SIG-M5 treated with dmso at 0.1 percent for 504 hours (cell line): ENCODE data around the gene HOXD11.

Source experiments
- DNase-seq: peaks from one replicate; lab custom pipeline; 2025; ENCODE audit not compliant: unreplicated experiment; lab: John Stamatoyannopoulos, UW

Gene HOXD11

GRCh38 chr2:176147210-176147799 lies 40.2 kb downstream of the HOXD11 start:
- DNase-seq, result no peak

DNA sequence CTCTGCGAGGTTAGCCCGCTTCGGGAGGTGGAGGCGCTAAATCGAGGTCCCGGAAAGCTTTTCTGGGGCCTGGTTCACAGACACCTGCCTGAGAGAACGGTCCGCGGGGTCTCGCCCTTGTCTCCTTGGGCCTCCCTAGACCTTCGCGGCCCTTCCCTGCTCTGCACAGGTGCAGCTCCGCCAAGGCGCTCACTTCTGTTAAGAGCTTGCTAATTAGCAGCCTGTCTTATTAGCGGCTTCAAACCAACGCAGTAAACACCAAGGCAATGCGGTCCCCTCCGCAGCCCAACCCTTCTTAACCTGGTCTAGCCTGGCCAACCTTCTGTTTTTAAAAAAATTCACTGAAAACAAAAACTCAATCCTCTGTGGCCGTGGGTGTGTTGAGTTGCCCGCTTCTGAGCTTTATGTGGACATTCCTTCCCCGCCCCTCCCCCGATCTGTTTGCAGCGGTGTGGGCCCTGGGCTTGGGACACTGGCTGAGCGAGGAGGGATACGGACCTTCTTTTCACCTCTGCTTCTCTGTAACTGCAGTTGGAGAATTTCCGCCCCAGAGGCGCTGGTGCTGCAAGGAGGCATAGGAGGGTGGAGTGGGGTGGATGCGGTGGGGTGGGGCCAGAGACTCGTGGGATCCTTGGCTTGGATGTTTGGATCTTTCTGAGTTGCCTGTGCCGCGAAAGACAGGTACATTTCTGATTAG lies 40.9 kb downstream of the HOXD11 start:
- DNase-seq, result no peak

DNA sequence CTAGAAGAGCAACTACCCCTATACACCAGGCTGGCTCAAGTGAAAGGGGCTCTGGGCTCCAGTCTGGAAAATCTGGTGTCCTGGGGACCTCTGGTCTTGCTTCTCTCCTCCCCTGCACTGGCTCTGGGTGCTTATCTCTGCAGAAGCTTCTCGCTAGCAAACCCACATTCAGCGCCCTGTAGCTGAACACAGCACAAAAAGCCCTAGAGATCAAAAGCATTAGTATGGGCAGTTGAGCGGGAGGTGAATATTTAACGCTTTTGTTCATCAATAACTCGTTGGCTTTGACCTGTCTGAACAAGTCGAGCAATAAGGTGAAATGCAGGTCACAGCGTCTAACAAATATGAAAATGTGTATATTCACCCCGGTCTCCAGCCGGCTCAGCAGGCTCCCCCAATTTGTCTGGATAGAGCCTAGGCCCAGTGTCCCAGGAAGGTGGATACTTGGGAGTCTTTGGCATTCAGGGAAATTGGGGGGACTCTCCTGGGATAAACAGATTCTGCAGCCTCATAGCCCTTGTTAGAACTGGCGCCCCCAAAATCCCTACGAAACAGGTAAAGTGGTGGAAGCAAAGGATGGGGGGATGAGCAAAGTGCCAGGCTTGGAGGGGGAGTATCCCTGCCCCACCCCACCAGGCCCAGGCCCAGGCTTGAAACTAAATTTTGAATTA lies 41.8 kb downstream of the HOXD11 start:
- no peak for DNase-seq

- no peak for DNase-seq
Measured at GRCh38 chr2:176149481-176149938, 42.4 kb downstream of the HOXD11 start.

DNA sequence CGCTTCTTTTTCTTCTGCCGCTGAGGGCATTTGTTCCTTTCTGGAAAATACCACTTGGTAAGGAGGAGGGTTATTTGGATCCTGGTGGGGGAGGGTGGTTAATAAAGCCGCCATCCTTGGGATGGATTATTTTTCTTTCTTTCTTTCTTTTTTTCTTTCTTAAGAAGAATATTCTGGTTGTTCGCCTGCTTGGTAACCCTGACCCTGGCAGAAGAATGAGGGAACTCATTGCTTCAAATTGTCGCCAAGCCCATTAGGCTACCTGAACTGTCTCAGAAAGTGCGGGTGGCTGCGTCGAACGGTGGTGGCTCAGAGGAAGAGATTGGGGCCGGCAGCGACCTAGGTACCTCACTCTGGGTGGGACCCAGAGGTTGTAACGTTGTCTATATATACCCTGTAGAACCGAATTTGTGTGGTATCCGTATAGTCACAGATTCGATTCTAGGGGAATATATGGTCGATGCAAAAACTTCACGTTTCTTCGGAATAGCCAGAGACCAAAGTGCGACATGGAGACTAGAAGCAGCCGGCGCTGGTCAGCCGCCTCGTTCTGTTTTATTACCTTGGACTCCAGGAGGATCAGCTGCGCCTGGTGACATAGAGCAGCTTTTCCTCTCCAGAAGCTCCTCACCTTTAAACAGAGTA lies 43.0 kb downstream of the HOXD11 start:
- no peak for DNase-seq

DNA sequence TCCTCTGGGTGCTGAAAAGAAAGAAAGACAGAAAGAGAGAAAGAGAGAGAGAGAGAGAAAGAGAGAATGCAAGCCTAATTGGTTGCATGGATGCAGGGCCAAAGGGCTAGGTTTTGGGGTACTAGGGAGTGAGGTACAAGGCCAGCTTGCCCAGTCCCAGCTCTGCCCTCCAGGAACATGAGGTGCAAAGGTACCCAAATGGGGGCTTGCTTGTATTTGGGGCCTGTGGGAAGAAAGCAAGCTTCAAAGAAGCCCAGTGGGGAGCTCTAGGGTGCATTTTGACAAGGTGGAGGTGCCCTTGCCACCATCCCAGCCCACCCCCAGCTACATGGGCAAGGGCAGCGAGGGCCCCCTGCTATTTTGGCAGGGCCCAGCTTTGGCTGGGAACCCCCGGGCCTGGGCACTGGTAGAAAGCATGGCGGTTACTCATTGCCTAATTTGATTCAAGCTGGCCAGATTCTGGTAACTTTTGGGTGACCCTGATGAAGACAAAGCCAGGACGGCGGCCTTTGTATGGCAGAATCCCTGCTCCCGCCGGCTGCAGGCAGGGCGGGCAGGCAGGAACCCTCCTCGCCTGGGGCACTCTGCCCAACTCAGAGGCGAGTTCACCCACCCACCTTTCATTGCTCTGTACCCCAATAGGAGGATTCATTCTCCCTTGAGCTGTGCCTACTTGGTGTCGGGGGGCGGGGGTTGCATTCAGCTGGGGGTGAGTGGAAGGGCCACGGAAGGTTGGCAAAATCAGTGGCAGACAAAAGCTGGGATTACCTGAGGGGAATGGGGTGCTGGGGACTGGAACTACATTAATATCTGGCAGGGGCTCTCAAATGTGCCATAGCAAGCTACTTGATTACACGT lies 43.7 kb downstream of the HOXD11 start:
- no peak for DNase-seq

DNA sequence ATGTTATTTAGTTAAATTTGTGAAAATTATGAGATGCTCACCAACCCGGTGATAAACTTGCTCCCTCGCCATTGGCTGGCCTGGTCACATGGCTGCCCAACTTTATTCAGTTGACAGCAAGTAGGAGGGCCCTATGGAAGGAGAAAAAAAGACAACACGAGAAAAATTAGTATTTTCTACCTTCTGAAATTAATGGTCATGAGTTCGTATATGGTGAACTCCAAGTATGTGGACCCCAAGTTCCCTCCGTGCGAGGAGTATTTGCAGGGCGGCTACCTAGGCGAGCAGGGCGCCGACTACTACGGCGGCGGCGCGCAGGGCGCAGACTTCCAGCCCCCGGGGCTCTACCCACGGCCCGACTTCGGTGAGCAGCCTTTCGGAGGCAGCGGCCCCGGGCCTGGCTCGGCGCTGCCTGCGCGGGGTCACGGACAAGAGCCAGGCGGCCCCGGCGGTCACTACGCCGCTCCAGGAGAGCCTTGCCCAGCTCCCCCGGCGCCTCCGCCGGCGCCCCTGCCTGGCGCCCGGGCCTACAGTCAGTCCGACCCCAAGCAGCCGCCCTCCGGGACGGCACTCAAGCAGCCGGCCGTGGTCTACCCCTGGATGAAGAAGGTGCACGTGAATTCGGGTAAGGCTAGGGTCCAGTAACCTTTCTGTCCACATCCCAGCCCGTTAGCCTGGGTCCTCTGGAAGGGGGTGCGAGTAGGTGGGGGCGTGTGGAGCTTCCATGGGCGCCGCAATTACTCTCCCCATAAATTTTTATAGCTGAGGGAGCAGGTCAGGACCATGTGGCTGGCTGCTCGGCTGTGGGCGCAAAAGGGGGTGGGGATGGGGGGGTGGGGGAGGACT lies 44.6 kb downstream of the HOXD11 start, which contains the start of gene HOXD4:
HOXD4 (plus strand) TSS at position 109 of the 846 bp plus-strand sequence; CDS start at position 193, 84 bp downstream.
- no peak for DNase-seq

DNA sequence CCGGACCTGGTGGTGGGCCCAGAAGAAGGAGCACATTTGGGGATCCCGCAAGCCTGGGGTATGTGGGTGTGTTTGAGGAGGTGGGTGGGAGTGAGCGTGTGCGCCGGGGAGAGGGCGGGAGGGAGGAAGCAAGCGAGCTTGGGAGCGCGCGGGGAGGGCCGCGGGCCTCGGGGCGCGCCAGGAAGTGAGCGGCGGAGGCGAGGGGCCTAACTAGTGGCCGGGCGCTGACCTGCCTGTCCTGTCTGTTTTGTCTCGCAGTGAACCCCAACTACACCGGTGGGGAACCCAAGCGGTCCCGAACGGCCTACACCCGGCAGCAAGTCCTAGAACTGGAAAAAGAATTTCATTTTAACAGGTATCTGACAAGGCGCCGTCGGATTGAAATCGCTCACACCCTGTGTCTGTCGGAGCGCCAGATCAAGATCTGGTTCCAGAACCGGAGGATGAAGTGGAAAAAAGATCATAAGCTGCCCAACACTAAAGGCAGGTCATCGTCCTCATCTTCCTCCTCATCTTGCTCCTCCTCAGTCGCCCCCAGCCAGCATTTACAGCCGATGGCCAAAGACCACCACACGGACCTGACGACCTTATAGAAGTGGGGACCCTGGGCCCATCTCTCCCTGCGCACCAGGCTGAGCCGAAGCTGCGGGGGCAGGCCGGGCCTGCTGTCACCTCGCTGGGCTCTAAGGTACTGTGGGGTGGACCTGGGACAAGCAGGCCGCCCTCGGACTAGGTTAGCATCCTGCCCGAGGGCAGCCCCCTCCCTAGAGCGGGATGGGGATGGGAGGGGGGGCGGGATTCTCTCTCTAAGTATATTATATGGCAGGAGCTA lies 45.5 kb downstream of the HOXD11 start:
- DNase-seq, result no peak

GRCh38 chr2:176154576-176155252 lies 47.6 kb downstream of the HOXD11 start:
- DNase-seq, result no peak

- no peak for DNase-seq
Measured at GRCh38 chr2:176155356-176156044, 48.4 kb downstream of the HOXD11 start.

DNA sequence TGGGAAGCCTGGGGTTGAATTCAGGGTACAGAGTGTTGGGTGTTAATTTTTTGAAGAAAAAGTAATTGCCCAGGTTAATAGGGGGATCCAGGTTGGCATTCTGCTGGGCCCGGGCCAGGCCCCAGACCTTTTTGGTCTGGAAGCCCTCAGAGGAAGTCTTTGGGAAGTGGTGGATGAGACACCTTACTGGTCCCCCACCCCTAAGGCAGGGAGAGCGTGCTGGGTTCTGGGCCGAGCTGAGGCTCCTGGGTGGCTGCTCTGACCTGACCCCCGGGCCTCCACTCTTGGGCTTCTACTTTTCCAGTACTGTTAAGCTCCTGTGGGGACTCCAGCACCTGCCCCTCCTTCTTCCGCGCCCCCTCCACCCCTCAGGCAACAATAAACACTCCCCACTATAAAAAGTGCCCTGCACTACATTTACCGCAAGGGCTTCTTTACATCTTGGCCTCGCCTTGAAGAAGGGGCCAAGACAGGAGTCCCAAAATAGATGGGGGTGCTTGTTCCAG lies 49.3 kb downstream of the HOXD11 start:
- no peak for DNase-seq

- DNase-seq, result no peak
Measured at GRCh38 chr2:176156807-176157498, 49.9 kb downstream of the HOXD11 start, which contains the start of gene HOXD3. Gene HOXD3 (plus strand): TSS chr2:176157307. CDS start chr2:176169115, 11,808 bp downstream.

DNA sequence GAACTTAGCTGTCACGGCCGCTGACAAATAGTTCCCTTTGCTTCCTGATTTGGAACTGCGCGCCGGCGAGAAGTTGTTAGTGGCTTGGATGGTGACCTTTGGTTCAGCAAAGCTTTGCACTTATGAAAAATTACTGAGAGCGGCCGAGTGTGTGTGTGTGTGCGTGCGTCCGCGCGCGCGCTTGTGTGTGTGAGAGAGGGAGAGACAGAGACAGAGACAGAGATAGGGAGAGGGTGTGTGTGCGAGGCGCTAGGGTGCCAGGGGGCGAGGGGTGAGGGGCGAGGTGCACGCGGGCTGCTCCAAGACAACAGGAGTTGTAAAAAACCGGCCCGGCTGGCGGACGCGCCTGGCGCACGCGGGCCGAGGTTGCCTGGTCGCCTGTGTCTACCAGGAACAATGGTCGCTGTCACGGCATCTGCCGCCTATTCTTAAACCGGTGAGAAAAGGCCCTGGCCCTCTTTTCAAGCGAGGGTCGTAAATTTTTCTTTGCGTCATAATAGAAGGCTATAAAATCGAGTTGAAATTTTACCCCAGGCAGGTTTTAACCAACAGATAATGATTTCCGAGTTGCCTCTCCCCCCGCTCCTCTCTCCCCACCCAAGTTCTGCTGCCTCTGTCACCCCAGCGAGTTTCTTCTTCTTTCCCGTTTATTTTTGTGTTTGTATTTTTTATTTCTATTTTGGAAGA lies 50.6 kb downstream of the HOXD11 start:
- no peak for DNase-seq

- DNase-seq, result no peak
Measured at GRCh38 chr2:176158186-176158591, 51.1 kb downstream of the HOXD11 start.

- no peak for DNase-seq
Measured at GRCh38 chr2:176158855-176159662, 52.0 kb downstream of the HOXD11 start.
